Measurements from ENCODE around the gene SMOC2.

- TF ChIP-seq, protein P1, sequence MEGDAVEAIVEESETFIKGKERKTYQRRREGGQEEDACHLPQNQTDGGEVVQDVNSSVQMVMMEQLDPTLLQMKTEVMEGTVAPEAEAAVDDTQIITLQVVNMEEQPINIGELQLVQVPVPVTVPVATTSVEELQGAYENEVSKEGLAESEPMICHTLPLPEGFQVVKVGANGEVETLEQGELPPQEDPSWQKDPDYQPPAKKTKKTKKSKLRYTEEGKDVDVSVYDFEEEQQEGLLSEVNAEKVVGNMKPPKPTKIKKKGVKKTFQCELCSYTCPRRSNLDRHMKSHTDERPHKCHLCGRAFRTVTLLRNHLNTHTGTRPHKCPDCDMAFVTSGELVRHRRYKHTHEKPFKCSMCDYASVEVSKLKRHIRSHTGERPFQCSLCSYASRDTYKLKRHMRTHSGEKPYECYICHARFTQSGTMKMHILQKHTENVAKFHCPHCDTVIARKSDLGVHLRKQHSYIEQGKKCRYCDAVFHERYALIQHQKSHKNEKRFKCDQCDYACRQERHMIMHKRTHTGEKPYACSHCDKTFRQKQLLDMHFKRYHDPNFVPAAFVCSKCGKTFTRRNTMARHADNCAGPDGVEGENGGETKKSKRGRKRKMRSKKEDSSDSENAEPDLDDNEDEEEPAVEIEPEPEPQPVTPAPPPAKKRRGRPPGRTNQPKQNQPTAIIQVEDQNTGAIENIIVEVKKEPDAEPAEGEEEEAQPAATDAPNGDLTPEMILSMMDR (IDR thresholded peaks at IDR 0.05; ENCODE audit: low read depth, low read length): no peak
- no peak for TF ChIP-seq EZH2phosphoT487 (IDR thresholded peaks at IDR 0.05; ENCODE audit: low read depth)
Measured at GRCh38 chr6:168555618-168556273, 114.8 kb downstream of the SMOC2 start.

Measured in OCI-LY3 (cell line).